ENCODE data around the gene PTGS1. TPM values are rescaled to one million over a fixed set of nuclear protein-coding genes. Genes with fewer than 3 reads are reported as not detected.

The PTGS1 gene
- total and polyA plus RNA-seq, 4 donors = 2.9 to 12.8 (median 5.0) TPM

GRCh38 chr9:122367065-122367464 is 3.8 kb upstream of the PTGS1 start:
- H3K4me1 ChIP-seq (ENCODE audit: control insufficient read depth in 5 of 5, insufficient read depth in 5 of 5, low read length in 5 of 5) = peaks cover 0 to 10% (median 0%) of the 10 kb centered on the region in 5 donors
- WGBS, 2 donors = 93 to 96% methylated on average over 7 of the region's 7 CpGs
- H3K27me3 ChIP-seq (ENCODE audit: control insufficient read depth in 3 of 3, insufficient read depth in 3 of 3, low read length in 2 of 3) = peaks cover 0 to 4% (median 4%) of the 10 kb centered on the region in 3 donors
- H3K4me3 ChIP-seq = no peak overlapping the region
- H3K27ac ChIP-seq (ENCODE audit: low read depth in 1 of 2, low read length in 1 of 2) = no peak overlapping the region
- H3K9ac ChIP-seq (ENCODE audit: insufficient read depth in 1 of 2, low read length in 2 of 2) = no peak overlapping the region
- ATAC-seq (ENCODE audit: insufficient read depth, low FRiP score) (no peak), DNase-seq (no peak)
- no peaks in the 10 kb centered on the region for H3K36me3 ChIP-seq (ENCODE audit: control insufficient read depth in 4 of 4, insufficient read depth in 4 of 4, low read length in 4 of 4)
- peaks cover 0 to 5% (median 0%) of the 10 kb centered on the region in 4 donors for H3K9me3 ChIP-seq (ENCODE audit: control insufficient read depth in 4 of 4, insufficient read depth in 3 of 4, low read length in 3 of 4)
- TF ChIP-seq CTCF (IDR thresholded peaks at IDR 0.05; ENCODE audit: control extremely low read depth, extremely low read depth) = no peak

DNA sequence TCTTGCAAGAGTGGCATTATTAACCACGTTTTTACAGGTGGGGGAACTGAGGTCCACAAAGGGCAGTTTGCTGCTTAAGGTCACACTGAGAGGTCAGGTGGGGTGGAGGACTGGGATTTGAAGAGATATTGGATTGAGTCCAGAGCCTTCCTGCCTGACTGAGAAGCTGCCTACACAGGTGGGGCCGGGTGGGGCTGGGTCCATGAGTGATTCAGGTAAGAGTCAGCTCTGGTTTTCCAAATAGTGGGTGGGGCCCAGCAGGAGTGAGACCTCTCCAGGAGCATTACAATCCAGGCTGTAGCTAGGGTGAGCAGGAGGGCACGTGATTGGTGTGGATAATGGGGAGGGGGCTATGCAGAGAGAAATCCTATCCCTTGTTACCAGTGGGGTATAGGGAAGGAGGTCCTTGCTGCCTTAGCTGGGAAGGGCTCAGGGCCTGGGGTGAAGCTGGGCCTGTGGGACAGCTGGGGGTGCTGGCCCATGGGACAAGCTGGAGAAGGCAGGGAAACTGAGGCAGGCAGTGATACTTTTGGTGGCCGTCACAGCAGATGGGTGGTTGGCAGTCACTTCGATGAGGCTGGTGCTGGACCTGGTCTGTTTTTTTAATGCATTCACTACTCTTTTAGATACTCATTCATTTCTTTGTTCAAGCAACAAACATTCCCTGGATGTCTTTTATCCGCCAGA is 2.9 kb upstream of the PTGS1 start:
- H3K27ac ChIP-seq (ENCODE audit: low read depth in 1 of 2, low read length in 1 of 2) = no peak overlapping the region
- no peak for TF ChIP-seq CTCF (IDR thresholded peaks at IDR 0.05; ENCODE audit: control extremely low read depth, extremely low read depth)
- 88 to 93% methylated on average over 6 of the region's 6 CpGs for WGBS, 2 donors
- H3K4me3 ChIP-seq = no peak overlapping the region
- no peaks in the 10 kb centered on the region for H3K36me3 ChIP-seq (ENCODE audit: control insufficient read depth in 4 of 4, insufficient read depth in 4 of 4, low read length in 4 of 4)
- H3K9me3 ChIP-seq (ENCODE audit: control insufficient read depth in 4 of 4, insufficient read depth in 3 of 4, low read length in 3 of 4) = peaks cover 0 to 5% (median 0%) of the 10 kb centered on the region in 4 donors
- H3K9ac ChIP-seq (ENCODE audit: insufficient read depth in 1 of 2, low read length in 2 of 2) = no peak overlapping the region
- H3K27me3 ChIP-seq (ENCODE audit: control insufficient read depth in 3 of 3, insufficient read depth in 3 of 3, low read length in 2 of 3) = peaks cover 0 to 5% (median 4%) of the 10 kb centered on the region in 3 donors
- ATAC-seq (ENCODE audit: insufficient read depth, low FRiP score) = no peak
- DNase-seq = no peak
- H3K4me1 ChIP-seq (ENCODE audit: control insufficient read depth in 5 of 5, insufficient read depth in 5 of 5, low read length in 5 of 5) = peaks cover 0 to 10% (median 0%) of the 10 kb centered on the region in 5 donors

- no peak for ATAC-seq (ENCODE audit: insufficient read depth, low FRiP score)
- Histone ChIP-seq H3K4me3 (no peak overlapping the region), H3K9ac (ENCODE audit: insufficient read depth in 1 of 2, low read length in 2 of 2) (no peak overlapping the region), H3K36me3 (ENCODE audit: control insufficient read depth in 4 of 4, insufficient read depth in 4 of 4, low read length in 4 of 4) (no peaks in the 10 kb centered on the region), H3K4me1 (ENCODE audit: control insufficient read depth in 5 of 5, insufficient read depth in 5 of 5, low read length in 5 of 5) (peaks cover 0 to 10% (median 0%) of the 10 kb centered on the region in 5 donors), H3K27me3 (ENCODE audit: control insufficient read depth in 3 of 3, insufficient read depth in 3 of 3, low read length in 2 of 3) (peaks cover 0 to 5% (median 4%) of the 10 kb centered on the region in 3 donors), H3K9me3 (ENCODE audit: control insufficient read depth in 4 of 4, insufficient read depth in 3 of 4, low read length in 3 of 4) (peaks cover 0 to 5% (median 0%) of the 10 kb centered on the region in 4 donors), H3K27ac (ENCODE audit: low read depth in 1 of 2, low read length in 1 of 2) (no peak overlapping the region)
- no peak for DNase-seq
- 94 to 100% methylated on average over 1 of the region's 1 CpG for WGBS, 2 donors
- no peak for TF ChIP-seq CTCF (IDR thresholded peaks at IDR 0.05; ENCODE audit: control extremely low read depth, extremely low read depth)
These were observed 2.2 kb upstream of the PTGS1 start for GRCh38 chr9:122368642-122369041.
